GM10266 (cell line): ENCODE measurements around the gene PTPMT1.

Source experiments
- DNase-seq: peaks from one replicate; pipeline ENCODE4 v3.0.0; 2012; ENCODE audit errors: extremely low spot score
- TF ChIP-seq, protein P1 (sequence below): IDR thresholded peaks from 2 replicates; pipeline ENCODE4 v1.5.1; 2012; ENCODE audit warnings: mild to moderate bottlenecking, low read depth; ENCODE audit not compliant: control insufficient read depth, insufficient read depth; ENCODE audit errors: missing control alignments

The PTPMT1 gene

DNA sequence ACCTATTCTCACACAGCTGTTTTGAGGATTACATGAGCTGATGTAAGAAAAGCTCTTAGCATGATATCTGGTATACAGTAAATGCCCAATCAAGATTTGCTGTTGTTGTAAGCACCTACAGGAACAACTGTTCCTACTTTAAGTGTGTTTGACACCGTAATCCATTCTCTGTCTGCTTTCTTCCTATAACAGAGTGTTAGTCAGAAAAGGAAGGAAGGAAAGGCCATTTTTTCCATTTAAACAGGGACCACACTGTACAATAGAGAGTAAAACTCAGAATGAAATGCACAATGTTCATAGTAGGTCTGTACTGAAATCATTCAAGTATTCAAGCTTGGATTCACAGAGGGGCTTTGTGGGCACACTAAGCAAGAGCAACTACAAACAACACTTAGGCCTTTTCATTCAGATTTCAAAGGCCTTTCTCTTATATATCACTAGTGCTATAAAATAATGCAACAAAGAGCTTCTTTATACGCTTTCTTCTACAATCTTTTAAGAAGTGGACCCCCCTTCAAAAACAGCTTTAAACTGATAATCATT lies 55.5 kb downstream of the PTPMT1 start:
- TF ChIP-seq, protein P1, sequence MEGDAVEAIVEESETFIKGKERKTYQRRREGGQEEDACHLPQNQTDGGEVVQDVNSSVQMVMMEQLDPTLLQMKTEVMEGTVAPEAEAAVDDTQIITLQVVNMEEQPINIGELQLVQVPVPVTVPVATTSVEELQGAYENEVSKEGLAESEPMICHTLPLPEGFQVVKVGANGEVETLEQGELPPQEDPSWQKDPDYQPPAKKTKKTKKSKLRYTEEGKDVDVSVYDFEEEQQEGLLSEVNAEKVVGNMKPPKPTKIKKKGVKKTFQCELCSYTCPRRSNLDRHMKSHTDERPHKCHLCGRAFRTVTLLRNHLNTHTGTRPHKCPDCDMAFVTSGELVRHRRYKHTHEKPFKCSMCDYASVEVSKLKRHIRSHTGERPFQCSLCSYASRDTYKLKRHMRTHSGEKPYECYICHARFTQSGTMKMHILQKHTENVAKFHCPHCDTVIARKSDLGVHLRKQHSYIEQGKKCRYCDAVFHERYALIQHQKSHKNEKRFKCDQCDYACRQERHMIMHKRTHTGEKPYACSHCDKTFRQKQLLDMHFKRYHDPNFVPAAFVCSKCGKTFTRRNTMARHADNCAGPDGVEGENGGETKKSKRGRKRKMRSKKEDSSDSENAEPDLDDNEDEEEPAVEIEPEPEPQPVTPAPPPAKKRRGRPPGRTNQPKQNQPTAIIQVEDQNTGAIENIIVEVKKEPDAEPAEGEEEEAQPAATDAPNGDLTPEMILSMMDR: no peak
- DNase-seq: no peak
